Uterus (tissue), 4 donors: ENCODE results near the gene NAV2. TPM values are rescaled to one million over a fixed set of nuclear protein-coding genes. Genes with fewer than 3 reads are reported as not detected.

Experiments used
- DNase-seq, 2 donors: peaks; one replicate each; pipeline ENCODE4 v3.0.0-alpha.2; 2019 to 2020
- H3K27ac ChIP-seq, 2 donors: fragments of 200-600 bp; sonication (generic); 1 replicate in 1 of 2; 2 replicates in 1 of 2; pipeline ENCODE4 v1.5.1; 2016 to 2018
- H3K27me3 ChIP-seq, 2 donors: fragments of 200-600 bp; sonication (generic); one replicate each; pipeline ENCODE4 v1.5.1; 2018 to 2019; ENCODE audit warnings: control low read depth in 1 of 2
- H3K36me3 ChIP-seq, 2 donors: fragments of 200-600 bp; sonication (generic); one replicate each; pipeline ENCODE4 v1.5.1; 2019; ENCODE audit warnings: control low read depth in 1 of 2
- H3K4me1 ChIP-seq, 2 donors: fragments of 200-600 bp; sonication (generic); one replicate each; pipeline ENCODE4 v1.5.1; 2018 to 2019; ENCODE audit warnings: control low read depth in 1 of 2
- H3K4me3 ChIP-seq, 2 donors: fragments of 200-600 bp; sonication (generic); 1 replicate in 1 of 2; 2 replicates in 1 of 2; pipeline ENCODE4 v1.5.1; 2018 to 2019; ENCODE audit warnings: mild to moderate bottlenecking in 1 of 2
- H3K9me3 ChIP-seq, 2 donors: fragments of 200-600 bp; sonication (generic); one replicate each; pipeline ENCODE4 v1.5.1; 2019; ENCODE audit warnings: control low read depth in 1 of 2
- CTCF ChIP-seq, 4 experiments: fragments of 200-600 bp in 2 of 4; fragments of 450-650 bp in 2 of 4; sonication (generic) in 2 of 4; IDR thresholded peaks; one replicate each; pipeline ENCODE4 v1.5.1; 2016 to 2019; ENCODE audit warnings: antibody characterized with exemption in 4 of 4, mild to moderate bottlenecking in 2 of 4, moderate library complexity in 1 of 4
- POLR2A ChIP-seq, 2 donors: fragments of 450-650 bp; IDR thresholded peaks; one replicate each; pipeline ENCODE4 v1.6.1; 2016; ENCODE audit warnings: antibody characterized with exemption in 2 of 2, mild to moderate bottlenecking in 1 of 2, moderate library complexity in 1 of 2
- intact Hi-C: fragments of 100-400 bp; cut with DNase I; formaldehyde crosslinking; loops from one replicate; pipeline ENCODE4 v1.15.1; 2023; ENCODE audit warnings: low total_unique reads
- total RNA-seq, 4 donors: library from RNA; depleted of rRNA in 3 of 4; stranded (reverse); fragments of >200 nt in 3 of 4; gene quantifications; one replicate each; pipeline versions ENCODE4 v1.1.0 to v1.2.4, GENCODE V29; 2014 to 2023
- donor health status: DM: yes; HTN: yes; CAD: no.

NAV2 gene
- total RNA-seq, 4 donors from 2014 or later: 2.6 to 31.6 (median 5.7) TPM

GRCh38 chr11:19895776-19896175, 183.1 kb downstream of the NAV2 start:
- TF ChIP-seq POLR2A (IDR thresholded peaks at IDR 0.05) (no peak), CTCF (IDR thresholded peaks at IDR 0.05) (no peak)
- Histone ChIP-seq H3K4me3 (no peak overlapping the region), H3K4me1 (peaks cover 0 to 6% of the 10 kb centered on the region in 2 donors), H3K9me3 (no peaks in the 10 kb centered on the region), H3K36me3 (no peaks in the 10 kb centered on the region), H3K27me3 (no peaks in the 10 kb centered on the region), H3K27ac (no peak overlapping the region)
- intact Hi-C loops: no loop called here
- DNase-seq: no peak

- peak overlapping the region in 1 of 2 donors; percentile 18 for H3K27ac ChIP-seq
- H3K36me3 ChIP-seq: no peaks in the 10 kb centered on the region
- no peaks in the 10 kb centered on the region for H3K27me3 ChIP-seq
- DNase-seq: peak; percentile 63 to 75
- TF ChIP-seq POLR2A (IDR thresholded peaks at IDR 0.05) (no peak), CTCF (IDR thresholded peaks at IDR 0.05) (peak; percentile 65 to 73 (median 70))
- no peaks in the 10 kb centered on the region for H3K9me3 ChIP-seq
- intact Hi-C loops: loop anchor here (2.0 kb wide), 1 partner anchor 339 kb away; no protein-coding TSS in a partner anchor
- H3K4me1 ChIP-seq: no peaks in the 10 kb centered on the region
- no peak overlapping the region for H3K4me3 ChIP-seq
These were observed 191.0 kb downstream of the NAV2 start for GRCh38 chr11:19903620-19904069.

- DNase-seq: no peak
- Histone ChIP-seq H3K27ac (no peak overlapping the region), H3K27me3 (no peaks in the 10 kb centered on the region), H3K4me3 (no peak overlapping the region), H3K9me3 (no peaks in the 10 kb centered on the region), H3K36me3 (no peaks in the 10 kb centered on the region), H3K4me1 (no peaks in the 10 kb centered on the region)
- no peak for TF ChIP-seq POLR2A (IDR thresholded peaks at IDR 0.05)
- peak; percentile 42 to 57 (median 45) for TF ChIP-seq CTCF (IDR thresholded peaks at IDR 0.05)
- intact Hi-C loops: no loop called here
These were observed 192.7 kb downstream of the NAV2 start for GRCh38 chr11:19905280-19905853.

- Histone ChIP-seq H3K4me1 (no peaks in the 10 kb centered on the region), H3K27ac (no peak overlapping the region), H3K9me3 (no peaks in the 10 kb centered on the region), H3K36me3 (no peaks in the 10 kb centered on the region), H3K27me3 (no peaks in the 10 kb centered on the region), H3K4me3 (no peak overlapping the region)
- intact Hi-C loops: no loop called here
- TF ChIP-seq CTCF (IDR thresholded peaks at IDR 0.05) (no peak), POLR2A (IDR thresholded peaks at IDR 0.05) (no peak)
- no peak for DNase-seq
These were observed 193.5 kb downstream of the NAV2 start for GRCh38 chr11:19906126-19906525.

- Histone ChIP-seq H3K4me1 (no peaks in the 10 kb centered on the region), H3K27ac (no peak overlapping the region), H3K36me3 (no peaks in the 10 kb centered on the region), H3K27me3 (no peaks in the 10 kb centered on the region), H3K4me3 (no peak overlapping the region), H3K9me3 (no peaks in the 10 kb centered on the region)
- TF ChIP-seq POLR2A (IDR thresholded peaks at IDR 0.05) (no peak), CTCF (IDR thresholded peaks at IDR 0.05) (no peak)
- DNase-seq: no peak
- intact Hi-C loops: no loop called here
These were observed 194.5 kb downstream of the NAV2 start for GRCh38 chr11:19907008-19907579.
